Endodermal cell (in vitro differentiated cells): Measurements from ENCODE around the gene LYSMD2. TPM values are rescaled to one million over a fixed set of nuclear protein-coding genes. Genes with fewer than 3 reads are reported as not detected.

Source experiments
- DNase-seq: peaks from one replicate; pipeline ENCODE4 v3.0.0-alpha.2; 2017
- H3K27ac ChIP-seq: 2 replicates; pipeline ENCODE4 v1.5.1; 2013; ENCODE audit warnings: mild to moderate bottlenecking, low read depth, low read length, moderate library complexity
- H3K27me3 ChIP-seq: 2 replicates; pipeline ENCODE4 v1.6.1; 2013; ENCODE audit warnings: mild to moderate bottlenecking, low read length, moderate library complexity; ENCODE audit not compliant: insufficient read depth, control insufficient read depth, poor library complexity, severe bottlenecking
- H3K36me3 ChIP-seq: 2 replicates; pipeline ENCODE4 v1.7.0; 2013; ENCODE audit warnings: mild to moderate bottlenecking, low read length, moderate library complexity; ENCODE audit not compliant: control insufficient read depth, insufficient read depth
- H3K4me1 ChIP-seq: one replicate; pipeline ENCODE4 v1.7.0; 2013; ENCODE audit warnings: low read length; ENCODE audit not compliant: control insufficient read depth, insufficient read depth
- H3K4me3 ChIP-seq: 2 replicates; pipeline ENCODE4 v1.5.1; 2013; ENCODE audit warnings: mild to moderate bottlenecking, low read length, moderate library complexity
- H3K9ac ChIP-seq: 2 replicates; pipeline ENCODE4 v1.6.1; 2013; ENCODE audit warnings: mild to moderate bottlenecking, low read length, moderate library complexity; ENCODE audit not compliant: poor library complexity, severe bottlenecking; ENCODE audit errors: extremely low read depth
- H3K9me3 ChIP-seq: 2 replicates; pipeline ENCODE4 v1.6.1; 2013; ENCODE audit warnings: mild to moderate bottlenecking, low read length, moderate library complexity; ENCODE audit not compliant: control insufficient read depth
- H3K27ac Mint-ChIP-seq: 2 replicates; pipeline ENCODE4 v1.8.0; 2020; ENCODE audit warnings: mixed read lengths
- H3K27me3 Mint-ChIP-seq: 2 replicates; pipeline ENCODE4 v1.8.0; 2021; ENCODE audit warnings: mild to moderate bottlenecking, mixed read lengths; ENCODE audit not compliant: insufficient read depth
- H3K36me3 Mint-ChIP-seq: 2 replicates; pipeline ENCODE4 v1.8.0; 2020; ENCODE audit warnings: low read depth, mixed read lengths
- H3K4me1 Mint-ChIP-seq: 2 replicates; pipeline ENCODE4 v1.8.0; 2020; ENCODE audit warnings: mixed read lengths
- H3K4me3 Mint-ChIP-seq: 2 replicates; pipeline ENCODE4 v1.8.0; 2020; ENCODE audit warnings: mild to moderate bottlenecking, moderate library complexity, mixed read lengths
- H3K9me3 Mint-ChIP-seq: 2 replicates; pipeline ENCODE4 v1.8.0; 2020; ENCODE audit warnings: mild to moderate bottlenecking, mixed read lengths
- WGBS, 2 experiments: methylation state at CpG; one replicate each; pipeline versions ENCODE4 v1.1.5 to v1.1.7; 2013; ENCODE audit warnings: missing lambda C conversion rate in 2 of 2, mixed read lengths in 1 of 2; ENCODE audit not compliant: insufficient coverage in 1 of 2, insufficient read length in 1 of 2; 5-methylcytosine and 5-hydroxymethylcytosine counted together
- total RNA-seq, 2 donors: library from RNA; stranded (reverse); fragmentation: NEBNext Ultra II Directional in 1 of 2; extraction: Animal tissue kit (Norgen Biotek cat#: 25700) in 1 of 2; gene quantifications; 2 replicates in 1 of 2; 3 replicates in 1 of 2; pipeline ENCODE4 v1.2.1, GENCODE V29; 2021
- TF ChIP-seq, protein P1 (sequence below): fragments of 200-600 bp; sonication (generic); conservative IDR thresholded peaks from 2 replicates; pipeline ENCODE4 v1.5.0; 2021; ENCODE audit warnings: antibody characterized with exemption, mild to moderate bottlenecking

Gene LYSMD2
- total RNA-seq, 2 donors from 2014 or later: 0.80 to 1.5 TPM

DNA sequence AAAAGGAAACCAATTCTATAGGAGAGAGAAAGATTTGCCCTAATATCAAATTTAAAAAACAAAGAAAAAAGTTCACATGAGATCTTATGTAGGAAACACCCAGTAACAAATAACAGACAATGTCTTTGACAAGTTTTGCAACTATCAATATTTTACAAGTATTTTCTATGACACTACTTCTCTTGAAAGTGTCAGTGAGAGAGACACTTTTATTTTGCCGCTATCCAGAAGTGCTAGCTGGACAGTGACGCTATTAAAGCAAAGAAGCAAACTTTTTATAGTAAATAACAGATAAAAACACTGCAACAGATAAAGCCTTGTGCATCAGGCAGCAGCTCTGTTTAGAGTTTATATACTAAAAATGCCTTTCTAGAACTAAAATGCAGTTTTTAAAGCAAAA lies 13.3 kb downstream of the LYSMD2 start:
- Histone ChIP-seq H3K4me3 (no peak overlapping the region), H3K9ac (no peak overlapping the region), H3K27me3 (no peaks in the 10 kb centered on the region), H3K36me3 (no peaks in the 10 kb centered on the region), H3K27ac (no peak overlapping the region), H3K9me3 (no peaks in the 10 kb centered on the region), H3K4me1 (peaks cover 4% of the 10 kb centered on the region)
- Mint-ChIP-seq H3K4me3 (no peak overlapping the region), H3K9me3 (no peaks in the 10 kb centered on the region), H3K36me3 (peaks cover 2% of the 10 kb centered on the region), H3K4me1 (peaks cover 17% of the 10 kb centered on the region), H3K27me3 (no peaks in the 10 kb centered on the region), H3K27ac (no peak overlapping the region)
- no peak for DNase-seq
- 90% methylated on average over 2 of the region's 2 CpGs; no CpG with 5 or more reads in 1 of the 2 experiments for WGBS, 2 experiments
- TF ChIP-seq, protein P1, sequence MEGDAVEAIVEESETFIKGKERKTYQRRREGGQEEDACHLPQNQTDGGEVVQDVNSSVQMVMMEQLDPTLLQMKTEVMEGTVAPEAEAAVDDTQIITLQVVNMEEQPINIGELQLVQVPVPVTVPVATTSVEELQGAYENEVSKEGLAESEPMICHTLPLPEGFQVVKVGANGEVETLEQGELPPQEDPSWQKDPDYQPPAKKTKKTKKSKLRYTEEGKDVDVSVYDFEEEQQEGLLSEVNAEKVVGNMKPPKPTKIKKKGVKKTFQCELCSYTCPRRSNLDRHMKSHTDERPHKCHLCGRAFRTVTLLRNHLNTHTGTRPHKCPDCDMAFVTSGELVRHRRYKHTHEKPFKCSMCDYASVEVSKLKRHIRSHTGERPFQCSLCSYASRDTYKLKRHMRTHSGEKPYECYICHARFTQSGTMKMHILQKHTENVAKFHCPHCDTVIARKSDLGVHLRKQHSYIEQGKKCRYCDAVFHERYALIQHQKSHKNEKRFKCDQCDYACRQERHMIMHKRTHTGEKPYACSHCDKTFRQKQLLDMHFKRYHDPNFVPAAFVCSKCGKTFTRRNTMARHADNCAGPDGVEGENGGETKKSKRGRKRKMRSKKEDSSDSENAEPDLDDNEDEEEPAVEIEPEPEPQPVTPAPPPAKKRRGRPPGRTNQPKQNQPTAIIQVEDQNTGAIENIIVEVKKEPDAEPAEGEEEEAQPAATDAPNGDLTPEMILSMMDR: no peak

DNA sequence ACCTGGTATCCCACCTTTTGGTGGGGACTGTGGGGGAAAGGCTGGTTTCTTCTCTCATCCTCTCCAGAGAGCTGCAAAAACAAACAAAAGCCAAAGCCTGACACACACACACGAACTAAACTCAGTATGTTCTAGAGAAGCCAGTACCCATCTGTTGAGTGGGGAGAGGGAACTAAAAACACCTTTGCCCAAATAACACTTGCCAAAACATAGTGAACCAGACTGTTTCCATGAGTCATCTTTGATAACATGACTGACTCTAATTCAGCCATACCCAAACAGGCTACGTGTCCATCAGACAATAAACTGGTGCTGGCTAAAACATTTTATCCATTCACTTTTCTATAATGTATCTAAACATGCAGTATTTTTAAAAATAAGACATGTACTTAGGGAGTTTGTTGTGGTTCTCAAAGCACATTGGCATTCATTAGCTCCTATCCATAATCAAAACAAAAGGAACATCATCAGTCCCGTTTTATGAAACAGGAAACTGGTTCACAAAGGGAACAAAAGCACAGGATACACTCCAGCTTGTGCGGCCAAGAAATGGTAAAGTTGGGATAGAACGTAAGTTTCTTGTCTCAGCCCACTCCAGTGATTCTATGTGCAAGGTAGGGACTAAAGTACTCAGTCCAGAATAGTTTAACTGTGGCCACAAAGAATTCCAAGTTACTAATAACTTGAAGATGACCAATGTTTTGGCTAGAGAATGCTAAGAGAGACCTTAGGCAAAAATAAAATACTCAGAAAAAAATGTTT lies 16.1 kb downstream of the LYSMD2 start:
- H3K36me3 ChIP-seq: no peaks in the 10 kb centered on the region
- peaks cover 2% of the 10 kb centered on the region for H3K4me1 ChIP-seq
- no peak overlapping the region for H3K27ac ChIP-seq
- Mint-ChIP-seq H3K4me1 (peaks cover 17% of the 10 kb centered on the region), H3K36me3 (peaks cover 2% of the 10 kb centered on the region), H3K9me3 (no peaks in the 10 kb centered on the region), H3K27ac (no peak overlapping the region), H3K27me3 (no peaks in the 10 kb centered on the region), H3K4me3 (no peak overlapping the region)
- H3K9ac ChIP-seq: no peak overlapping the region
- 85 to 89% methylated on average over 3 to 5 of the region's 5 CpGs for WGBS, 2 experiments
- H3K27me3 ChIP-seq: no peaks in the 10 kb centered on the region
- TF ChIP-seq, protein P1: no peak
- H3K9me3 ChIP-seq: no peaks in the 10 kb centered on the region
- no peak for DNase-seq
- no peak overlapping the region for H3K4me3 ChIP-seq

DNA sequence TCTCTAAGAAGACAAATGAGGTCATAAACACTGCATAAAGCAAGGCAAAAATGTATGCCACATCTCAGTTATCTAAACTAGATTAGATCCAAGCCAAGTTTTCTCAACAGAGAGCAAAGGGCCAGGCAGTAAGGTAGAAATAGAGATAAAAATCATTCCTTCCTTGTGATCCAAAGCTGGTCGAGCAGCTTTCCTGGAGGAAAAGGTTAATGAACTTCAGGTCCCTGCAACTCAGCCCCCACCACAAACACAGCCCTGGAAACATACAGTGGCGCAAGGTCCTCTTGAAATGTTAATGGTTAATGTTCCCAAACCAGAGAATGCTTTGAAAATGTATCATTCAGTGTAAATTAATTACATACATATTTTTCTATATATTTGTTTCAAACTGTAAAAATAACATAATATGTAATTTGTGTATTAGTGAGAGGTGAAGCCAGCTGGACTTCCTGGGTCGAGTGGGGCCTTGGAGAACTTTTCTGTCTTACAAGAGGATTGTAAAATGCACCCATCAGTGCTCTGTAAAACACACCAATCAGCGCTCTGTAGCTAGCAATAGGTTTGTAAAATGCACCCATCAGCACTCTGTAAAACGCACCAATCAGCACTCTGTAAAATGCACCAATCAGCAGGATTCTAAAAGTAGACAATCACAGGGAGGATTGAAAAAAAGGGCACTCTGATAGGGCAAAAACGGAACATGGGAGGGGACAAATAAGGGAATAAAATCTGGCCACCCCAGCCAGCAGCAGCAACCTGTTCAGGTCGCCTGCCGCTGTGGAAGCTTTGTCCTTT lies 17.1 kb downstream of the LYSMD2 start:
- no peaks in the 10 kb centered on the region for H3K9me3 ChIP-seq
- no peaks in the 10 kb centered on the region for H3K9me3 Mint-ChIP-seq
- no peaks in the 10 kb centered on the region for H3K4me1 ChIP-seq
- H3K4me3 Mint-ChIP-seq: no peak overlapping the region
- H3K4me1 Mint-ChIP-seq: peaks cover 13% of the 10 kb centered on the region
- DNase-seq: no peak
- peaks cover 2% of the 10 kb centered on the region for H3K36me3 Mint-ChIP-seq
- H3K36me3 ChIP-seq: no peaks in the 10 kb centered on the region
- no peaks in the 10 kb centered on the region for H3K27me3 Mint-ChIP-seq
- TF ChIP-seq, protein P1: no peak
- peak overlapping the region; percentile 56 for H3K27ac Mint-ChIP-seq
- 77 to 92% methylated on average over 3 to 7 of the region's 8 CpGs for WGBS, 2 experiments
- H3K4me3 ChIP-seq: no peak overlapping the region
- H3K27me3 ChIP-seq: no peaks in the 10 kb centered on the region
- H3K27ac ChIP-seq: no peak overlapping the region
- no peak overlapping the region for H3K9ac ChIP-seq
